ENCODE results near the gene RELT.

DNA sequence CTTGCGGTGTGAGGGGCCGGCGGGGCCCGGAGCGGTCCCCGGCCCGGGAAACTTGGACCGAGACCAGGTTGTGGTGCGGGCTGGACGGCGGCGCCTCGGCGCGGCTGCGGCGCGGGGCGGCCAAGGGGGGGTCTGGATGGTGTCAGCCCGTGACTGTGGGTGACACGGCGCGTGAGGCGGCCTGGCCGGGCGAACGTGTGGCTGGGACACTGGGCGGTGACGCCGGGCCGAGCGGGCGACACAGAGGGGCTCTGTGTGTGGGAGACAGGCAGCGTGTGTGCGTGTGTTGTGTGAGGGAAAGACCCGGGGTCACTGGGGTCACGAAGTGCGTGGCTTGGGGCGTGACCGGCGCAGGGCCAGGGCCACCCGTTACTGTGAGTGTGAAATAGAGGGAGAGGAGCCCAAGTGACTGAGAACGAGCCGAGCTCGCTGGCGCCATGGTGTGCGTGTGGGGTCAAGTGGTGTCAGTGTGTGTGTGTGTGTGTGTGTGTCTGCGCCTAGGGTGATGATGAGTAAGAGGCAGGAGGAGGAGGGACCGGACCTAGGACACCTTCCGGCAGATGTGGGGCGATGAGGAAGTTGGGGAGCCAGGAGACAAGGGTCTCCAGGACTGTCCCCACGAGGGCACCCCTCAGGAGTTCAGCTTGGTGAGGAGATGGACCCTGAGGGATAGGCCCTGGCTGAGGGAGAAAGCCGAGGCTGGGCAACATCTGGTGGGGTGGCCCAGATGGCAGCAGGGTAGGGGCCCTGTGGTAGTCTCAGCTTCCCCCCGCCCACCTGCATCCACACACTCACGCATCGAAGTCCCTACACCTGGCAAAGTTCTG is 817 bp downstream of the RELT start:
- TF ChIP-seq CTCF (conservative IDR thresholded peaks at IDR 0.05; ENCODE audit: low read depth in 2 of 2) (no peak), EZH2 (IDR thresholded peaks at IDR 0.05; ENCODE audit: low read depth, unreplicated experiment) (no peak), POLR2AphosphoS5 (IDR thresholded peaks at IDR 0.05; ENCODE audit: low read depth) (no peak), EZH2phosphoT487 (IDR thresholded peaks at IDR 0.05; ENCODE audit: unreplicated experiment) (no peak)
- TF ChIP-seq, protein P1, sequence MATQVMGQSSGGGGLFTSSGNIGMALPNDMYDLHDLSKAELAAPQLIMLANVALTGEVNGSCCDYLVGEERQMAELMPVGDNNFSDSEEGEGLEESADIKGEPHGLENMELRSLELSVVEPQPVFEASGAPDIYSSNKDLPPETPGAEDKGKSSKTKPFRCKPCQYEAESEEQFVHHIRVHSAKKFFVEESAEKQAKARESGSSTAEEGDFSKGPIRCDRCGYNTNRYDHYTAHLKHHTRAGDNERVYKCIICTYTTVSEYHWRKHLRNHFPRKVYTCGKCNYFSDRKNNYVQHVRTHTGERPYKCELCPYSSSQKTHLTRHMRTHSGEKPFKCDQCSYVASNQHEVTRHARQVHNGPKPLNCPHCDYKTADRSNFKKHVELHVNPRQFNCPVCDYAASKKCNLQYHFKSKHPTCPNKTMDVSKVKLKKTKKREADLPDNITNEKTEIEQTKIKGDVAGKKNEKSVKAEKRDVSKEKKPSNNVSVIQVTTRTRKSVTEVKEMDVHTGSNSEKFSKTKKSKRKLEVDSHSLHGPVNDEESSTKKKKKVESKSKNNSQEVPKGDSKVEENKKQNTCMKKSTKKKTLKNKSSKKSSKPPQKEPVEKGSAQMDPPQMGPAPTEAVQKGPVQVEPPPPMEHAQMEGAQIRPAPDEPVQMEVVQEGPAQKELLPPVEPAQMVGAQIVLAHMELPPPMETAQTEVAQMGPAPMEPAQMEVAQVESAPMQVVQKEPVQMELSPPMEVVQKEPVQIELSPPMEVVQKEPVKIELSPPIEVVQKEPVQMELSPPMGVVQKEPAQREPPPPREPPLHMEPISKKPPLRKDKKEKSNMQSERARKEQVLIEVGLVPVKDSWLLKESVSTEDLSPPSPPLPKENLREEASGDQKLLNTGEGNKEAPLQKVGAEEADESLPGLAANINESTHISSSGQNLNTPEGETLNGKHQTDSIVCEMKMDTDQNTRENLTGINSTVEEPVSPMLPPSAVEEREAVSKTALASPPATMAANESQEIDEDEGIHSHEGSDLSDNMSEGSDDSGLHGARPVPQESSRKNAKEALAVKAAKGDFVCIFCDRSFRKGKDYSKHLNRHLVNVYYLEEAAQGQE (IDR thresholded peaks at IDR 0.05; ENCODE audit: unreplicated experiment), result no peak

All from GM23338 (cell line).